Stimulated activated naive CD4-positive, alpha-beta T cell (primary cell): ENCODE data around the gene EZR.
"Not testable (repeated sequence)": the region's sequence is repeated elsewhere in the genome, so short reads cannot be mapped to it uniquely, and the experiment has no call there.

ENCODE experiments used
- DNase-seq, 6 experiments: peaks; one replicate each; lab custom pipeline; 2025; lab: John Stamatoyannopoulos, UW

EZR gene

DNA sequence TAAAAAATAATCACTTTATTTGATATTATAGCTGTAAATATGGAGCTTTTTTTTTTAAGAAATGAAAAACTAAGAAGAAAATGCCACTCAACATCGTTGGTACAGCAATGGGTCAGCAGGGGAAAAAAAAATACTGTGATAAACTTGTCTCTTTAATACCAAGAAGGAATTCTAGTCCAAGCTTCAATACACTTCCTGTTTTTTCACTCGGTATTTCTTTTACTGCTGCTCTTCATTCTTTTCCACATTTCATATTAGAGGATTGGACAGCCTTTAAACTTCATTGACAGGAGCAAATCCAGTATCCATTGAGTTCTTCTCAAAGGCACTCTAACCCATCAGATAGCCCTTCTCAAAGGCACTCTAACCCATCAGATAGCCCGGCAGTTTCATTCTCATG is 22.2 kb upstream of the EZR start:
- DNase-seq, result no peak

DNA sequence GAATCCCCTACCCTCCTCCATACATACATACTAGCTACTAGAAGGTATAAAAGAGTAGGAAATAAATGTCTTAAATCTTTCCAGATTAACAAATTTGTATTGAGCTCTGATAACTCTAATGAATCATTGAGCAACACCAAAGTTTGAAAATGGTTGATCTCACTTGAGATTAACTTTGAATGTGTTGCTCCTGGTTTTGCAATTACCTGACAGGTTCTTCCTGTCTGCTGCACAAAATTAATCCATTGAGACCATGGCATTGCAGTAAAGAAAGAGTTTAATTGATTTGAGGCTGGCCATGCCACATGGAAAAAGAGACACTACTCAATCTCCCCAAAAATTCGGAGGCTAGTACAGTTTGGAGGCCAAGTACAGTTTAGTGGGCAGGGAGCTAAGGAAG is 21.3 kb upstream of the EZR start:
- no peak for DNase-seq

DNA sequence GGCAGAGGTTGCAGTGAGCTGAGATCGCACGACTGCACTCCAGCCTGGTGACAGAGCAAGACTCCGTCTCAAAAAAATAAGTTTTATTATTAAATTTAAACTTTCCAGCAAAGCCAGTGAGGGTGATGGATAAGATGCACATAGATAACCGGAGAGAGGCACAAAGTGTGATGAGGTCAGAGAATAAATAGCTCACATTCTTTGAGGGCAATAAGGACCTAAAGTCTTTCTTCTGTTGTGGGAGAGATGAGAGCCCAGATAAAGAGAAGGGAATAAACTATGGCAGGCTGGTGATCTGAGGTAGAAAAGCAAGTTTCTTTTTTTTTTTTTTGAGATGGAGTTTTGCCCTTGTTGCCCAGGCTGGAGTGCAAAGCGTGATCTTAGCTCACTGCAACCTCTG is 20.6 kb upstream of the EZR start:
- no peak for DNase-seq

DNA sequence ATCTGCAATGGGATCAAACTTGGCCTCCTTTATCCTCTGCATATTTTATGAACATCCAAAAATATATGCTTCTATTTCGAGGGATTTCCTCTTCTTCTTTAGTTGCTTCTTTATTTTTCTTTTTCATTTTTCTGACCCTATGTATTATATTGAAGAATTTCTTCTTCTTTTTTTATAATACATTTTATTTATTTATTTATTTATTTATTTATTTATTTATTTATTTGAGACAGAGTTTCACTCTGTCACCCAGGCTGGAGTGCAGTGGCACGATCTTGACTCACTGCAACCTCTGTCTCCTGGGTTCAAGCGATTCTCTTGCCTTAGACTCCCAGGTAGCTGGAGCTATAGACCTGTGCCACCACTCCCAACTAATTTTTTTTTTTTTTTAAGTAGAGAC is 19.6 kb upstream of the EZR start:
- not testable (repeated sequence) for DNase-seq

DNA sequence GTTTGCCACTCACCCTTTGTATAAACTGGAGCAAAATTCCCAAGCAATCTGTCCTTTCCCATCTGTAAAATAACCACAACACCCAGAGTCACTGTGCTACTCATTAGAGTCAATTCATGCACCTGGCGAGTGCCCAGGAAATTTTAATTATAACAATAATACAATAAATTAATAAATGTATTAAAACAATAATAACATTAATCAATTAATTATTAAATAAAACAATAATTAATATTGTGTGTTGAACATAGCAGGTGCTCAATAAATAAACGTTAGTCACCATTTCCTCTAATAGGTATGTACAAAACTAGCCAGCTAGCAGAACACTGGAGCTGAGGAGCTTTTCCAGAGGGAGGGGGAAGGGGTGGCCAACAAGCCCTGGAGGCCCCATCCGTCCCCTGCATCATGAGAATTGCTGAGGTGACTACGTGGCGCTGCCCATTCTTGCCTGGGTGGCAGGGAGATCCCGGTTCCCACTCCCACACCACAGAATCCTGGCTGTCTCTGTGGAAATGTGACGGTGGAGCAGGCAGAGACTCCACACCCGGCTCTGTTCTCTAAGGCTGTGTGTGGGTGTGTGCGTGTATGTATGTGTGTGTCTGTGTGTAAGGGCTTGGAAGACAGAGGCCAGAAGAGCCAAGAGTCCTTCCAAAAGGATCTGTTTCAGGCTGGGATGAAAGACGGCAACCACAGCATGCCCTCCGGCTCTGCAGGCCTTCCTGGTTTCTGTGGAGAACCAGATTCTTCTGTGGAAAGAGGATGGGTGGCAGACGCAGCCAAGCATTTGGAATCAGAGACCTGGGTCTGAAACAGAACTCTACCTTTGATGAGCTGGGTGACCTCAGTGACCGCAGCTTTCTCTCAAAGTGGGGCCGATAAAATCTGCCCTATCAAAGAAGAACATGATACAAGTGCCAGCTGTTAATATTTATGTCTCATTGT is 18.8 kb upstream of the EZR start:
- no peak for DNase-seq

DNA sequence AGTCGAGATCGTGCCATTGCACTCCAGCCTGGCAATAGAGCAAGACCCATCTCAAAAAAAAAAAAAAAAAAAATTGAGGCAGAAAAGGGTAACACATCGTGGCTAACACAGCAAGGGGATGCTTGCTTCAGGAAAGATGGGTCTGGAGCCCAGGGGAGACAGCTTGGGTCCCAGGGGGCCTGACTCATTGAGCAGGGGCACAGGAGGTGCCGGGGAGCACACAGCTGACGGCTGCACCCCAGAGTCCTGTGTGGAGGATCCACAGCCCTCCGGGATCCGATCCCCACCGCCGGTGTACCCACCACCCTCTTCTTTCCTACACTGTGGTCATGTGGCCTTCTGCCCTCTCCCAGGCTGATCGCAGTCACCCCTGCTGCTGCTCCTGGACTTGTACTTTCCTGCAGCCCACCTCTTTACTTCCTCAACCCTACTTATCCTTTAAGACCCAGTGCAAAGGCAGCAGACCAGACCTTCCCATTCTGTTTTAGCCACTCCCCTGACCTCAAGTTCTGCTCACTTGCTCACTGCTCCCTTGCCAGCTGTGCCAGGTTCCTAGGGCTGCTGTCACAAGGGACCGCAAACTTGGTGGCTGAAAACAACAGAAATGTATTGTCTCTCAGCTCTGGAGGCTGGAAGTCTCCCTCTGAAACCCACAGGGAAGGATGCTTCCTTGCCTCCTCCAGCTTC is 17.6 kb upstream of the EZR start:
- DNase-seq, result no peak

DNA sequence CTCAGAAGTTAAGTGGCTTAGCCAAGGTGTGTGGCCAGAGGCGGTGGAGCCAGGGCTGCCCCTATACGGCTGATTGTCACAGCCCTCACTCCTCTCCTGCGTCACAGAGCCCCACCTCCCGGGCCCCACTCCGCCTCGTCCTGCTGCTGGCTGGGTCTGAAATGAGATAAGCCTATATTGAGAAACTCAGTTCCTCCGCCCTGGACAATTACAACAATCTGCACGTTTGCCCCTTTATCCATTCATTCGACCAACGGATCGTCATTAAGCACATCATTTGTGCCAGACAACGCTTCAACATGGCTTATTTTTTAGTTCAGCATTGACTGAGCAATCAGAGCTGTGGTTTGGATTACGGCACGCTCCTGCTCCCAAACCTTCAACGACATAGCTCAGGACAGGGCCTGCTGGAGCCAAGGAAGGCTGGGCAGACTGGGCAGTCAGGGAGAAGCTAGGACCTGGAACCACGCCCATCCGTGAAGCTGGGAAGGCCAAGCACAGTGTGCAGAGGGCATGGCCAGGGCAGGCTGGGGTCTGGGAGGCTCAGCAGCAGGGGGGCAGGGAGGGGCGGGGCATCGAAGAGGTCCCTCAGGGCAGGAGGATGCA is 16.6 kb upstream of the EZR start:
- DNase-seq, result no peak

DNA sequence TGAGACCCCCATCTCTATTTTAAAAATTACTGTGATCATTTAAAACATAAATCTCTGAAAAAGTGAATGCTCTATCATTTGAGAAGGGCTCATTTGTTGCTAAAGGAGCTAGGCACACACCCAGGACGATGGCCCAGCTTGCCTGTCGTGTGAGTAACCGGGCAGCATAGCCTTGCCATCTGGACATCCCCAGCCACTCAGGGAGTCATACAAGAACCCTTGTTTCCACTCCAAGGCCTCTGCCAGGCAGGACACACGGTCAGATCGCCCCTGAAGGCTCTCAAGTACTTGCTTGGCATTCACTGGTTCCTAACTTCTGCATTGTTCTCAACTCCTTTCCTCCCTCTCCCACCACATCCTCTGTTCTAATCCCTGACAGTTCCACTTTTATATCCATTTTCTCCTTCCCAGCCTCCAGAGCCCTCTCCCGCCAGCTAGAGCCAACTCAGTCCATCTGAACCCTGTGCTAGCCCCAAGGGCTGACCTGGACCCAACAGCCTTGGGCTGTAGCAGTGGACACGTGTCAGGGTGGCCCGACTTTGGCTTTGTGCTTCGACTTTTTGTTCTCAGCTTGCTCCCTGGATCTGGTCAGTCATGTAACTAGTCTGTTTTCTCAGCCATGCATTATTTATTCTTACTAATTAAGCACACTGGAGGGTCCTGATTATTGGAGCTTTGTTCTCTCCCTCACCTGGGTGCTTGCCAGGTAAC is 15.7 kb upstream of the EZR start:
- no peak for DNase-seq

DNA sequence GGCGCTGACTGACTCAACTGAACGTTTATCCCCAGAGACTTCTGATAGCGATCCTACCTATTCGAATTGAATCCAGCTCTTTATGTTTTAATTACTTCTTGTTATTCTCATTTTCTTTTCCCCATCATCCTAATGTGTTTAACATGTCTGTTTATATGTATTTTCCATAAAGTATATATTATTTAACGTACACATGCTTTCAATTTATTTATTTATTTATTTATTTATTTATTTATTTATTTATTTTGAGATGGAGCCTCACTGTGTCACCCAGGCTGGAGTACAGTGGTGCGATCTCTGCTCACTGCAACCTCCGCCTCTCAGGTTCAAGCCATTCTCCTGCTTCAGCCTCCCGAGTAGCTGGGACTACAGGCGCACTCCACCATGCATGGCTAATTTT is 13.6 kb upstream of the EZR start:
- not testable (repeated sequence) for DNase-seq

DNA sequence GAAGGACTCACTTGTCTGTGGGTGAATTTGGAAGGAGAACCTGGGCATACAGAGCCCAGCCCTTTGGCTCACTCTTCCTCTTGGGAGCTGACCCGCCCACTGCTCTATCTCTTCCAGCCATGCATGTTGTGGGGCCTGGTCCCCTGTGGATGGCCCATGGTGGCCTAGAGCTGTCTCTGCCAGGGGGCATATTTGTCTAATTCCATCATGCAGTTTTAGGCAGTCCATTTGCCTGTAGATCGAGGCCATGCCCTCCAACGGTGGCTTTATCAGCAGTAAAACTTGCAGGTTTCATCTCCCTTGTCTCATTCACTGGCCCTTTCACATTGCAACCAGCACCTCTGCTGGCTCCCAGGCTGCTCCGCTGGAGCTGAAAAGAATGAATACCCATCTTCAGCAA is 12.9 kb upstream of the EZR start:
- no peak for DNase-seq

DNA sequence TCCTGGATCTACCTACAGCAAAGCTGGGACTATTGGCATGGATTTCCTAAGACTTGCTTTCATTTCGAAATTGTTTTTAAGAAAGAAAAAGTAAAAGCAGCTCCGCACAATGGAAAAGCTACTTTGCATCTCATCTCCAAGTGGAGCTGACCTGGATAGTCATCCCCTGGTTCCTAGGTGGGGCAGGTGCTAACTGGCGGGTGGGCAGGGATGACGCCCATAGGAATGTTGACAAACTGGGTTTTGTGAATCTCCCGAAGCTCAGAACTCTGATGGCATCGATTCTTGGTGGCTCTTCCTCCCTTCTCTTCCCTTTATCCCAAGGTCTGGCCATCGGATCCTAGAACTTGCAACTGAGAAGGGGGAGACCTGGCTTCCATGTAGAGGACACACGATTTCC is 12.4 kb upstream of the EZR start:
- DNase-seq, result no peak

DNA sequence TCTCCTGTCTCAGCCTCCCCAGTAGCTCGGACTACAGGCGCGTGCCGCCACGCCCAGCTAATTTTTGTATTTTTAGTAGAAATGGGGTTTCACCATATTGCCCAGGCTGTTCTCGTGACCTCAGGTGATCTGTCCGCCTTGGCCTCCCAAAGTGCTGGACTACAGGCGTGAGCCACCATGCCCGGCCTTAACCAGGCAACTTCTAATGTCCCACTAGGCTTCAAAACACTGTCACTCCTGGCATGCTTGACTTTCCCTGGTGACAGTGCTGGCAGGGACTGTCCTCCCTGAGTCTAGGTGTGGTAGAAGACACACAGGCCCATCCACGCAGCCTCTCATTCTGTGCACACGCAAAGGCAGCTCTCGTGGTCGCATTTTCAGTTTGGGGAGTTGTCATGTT is 11.6 kb upstream of the EZR start:
- no peak for DNase-seq

DNA sequence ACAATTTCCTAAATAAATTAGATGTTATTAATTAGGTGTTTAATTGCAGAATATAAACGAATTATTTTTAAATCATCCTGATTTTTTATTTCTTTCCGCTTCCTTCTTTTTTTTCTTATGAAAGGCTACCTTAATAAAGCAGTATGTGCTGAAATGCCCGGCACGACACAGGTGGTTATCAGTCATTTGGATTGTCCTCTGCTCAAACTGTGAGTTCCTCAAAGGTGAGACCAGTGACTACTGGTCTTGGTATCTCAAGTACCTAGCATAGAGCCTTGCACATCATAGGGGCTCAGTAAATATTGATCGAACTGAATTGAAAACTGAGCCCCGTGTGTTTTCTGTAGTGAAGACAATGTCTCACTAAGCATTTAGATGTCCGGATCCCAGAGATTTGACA is 9.6 kb upstream of the EZR start:
- DNase-seq, result no peak

DNA sequence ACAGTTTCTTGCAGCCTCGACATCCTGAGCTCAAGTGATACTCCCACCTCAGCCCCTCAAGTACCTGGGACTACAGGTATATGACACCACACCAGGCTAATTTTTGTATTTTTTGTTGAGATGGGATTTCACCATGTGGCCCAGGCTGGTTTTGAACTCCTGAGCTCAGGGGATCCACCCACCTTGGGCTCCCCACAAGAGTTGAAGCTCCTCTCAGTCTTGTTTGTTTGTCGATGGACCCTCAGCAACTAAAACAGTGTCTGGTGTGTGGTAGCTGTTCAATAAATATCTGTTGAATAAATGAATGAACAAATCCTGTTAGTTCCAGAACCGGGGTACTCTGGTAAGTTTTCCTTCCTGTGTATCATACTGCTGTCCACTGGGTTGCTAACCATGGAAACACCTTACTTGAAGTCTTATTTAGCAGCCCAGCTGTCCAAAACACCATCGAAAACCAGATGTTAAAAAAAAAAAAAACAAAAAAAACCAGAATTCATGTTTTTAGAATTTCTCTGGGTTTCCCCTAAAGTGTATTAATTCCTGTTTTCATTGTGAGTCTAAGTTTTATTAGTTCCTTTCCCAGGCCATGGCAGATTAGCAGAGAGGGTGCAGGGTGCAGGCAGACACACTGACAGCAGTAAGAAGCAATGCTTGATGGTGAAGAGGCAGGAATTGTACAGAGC is 7.8 kb upstream of the EZR start:
- no peak for DNase-seq

DNA sequence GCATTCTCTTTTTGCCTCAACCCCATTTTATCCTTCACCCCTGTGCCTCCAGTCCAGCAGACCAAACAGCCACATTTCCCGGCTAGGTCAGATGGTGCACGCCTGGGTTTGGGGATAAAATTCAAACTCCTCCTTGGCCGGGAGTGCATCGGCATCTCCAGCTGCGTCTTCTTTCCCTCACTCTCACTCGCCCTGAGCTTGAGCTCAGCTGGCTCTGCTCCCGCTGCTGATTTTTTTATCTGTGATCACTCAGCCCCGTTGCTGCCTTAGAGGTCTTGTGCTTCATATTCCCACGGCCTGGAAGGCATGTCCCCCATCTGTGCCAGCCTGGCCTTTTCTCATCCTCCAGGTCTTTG is 6.8 kb upstream of the EZR start:
- DNase-seq, result no peak

DNA sequence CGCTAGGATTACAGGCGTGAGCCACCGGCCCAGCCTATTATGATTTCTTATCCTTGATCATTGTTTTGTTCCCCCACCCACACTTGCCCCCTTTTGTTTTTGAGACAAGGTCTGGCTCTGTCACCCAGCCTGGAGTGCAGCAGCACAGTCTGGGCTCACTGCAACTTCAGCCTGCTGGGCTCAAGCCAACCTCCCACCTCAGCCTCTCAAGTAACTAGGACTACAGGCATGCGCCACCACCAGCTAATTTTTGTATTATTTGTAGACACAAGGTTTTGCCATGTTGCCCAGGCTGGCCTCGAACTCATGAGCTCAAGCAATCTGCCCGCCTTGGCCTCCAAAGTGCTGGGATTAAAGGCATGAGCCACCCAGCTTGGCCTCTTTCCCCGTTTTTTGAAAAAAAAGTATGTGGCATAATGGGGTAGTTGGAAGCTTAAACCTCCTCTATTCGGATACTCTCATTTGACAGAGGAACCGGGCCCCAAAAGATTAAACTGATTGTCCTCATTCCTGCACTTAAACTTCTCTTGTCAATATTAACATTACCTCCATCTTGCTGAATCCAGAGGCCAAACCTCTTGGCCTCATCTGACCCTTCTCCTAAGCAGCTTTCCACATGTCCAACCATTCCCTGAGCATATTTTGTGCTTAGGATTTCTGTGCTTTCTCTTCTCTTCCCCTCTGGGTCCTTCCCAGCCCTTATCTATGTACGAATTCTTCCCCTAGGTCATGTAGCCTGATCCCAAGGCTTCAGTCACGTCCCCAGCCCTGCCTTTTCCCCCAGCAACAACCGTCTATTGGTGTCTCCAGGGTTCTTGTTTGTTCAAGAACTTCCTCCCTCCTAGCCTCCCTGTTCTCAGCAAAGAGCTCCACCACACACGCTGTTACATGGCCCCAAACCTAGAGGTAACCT is 6.1 kb upstream of the EZR start:
- DNase-seq, result no peak

DNA sequence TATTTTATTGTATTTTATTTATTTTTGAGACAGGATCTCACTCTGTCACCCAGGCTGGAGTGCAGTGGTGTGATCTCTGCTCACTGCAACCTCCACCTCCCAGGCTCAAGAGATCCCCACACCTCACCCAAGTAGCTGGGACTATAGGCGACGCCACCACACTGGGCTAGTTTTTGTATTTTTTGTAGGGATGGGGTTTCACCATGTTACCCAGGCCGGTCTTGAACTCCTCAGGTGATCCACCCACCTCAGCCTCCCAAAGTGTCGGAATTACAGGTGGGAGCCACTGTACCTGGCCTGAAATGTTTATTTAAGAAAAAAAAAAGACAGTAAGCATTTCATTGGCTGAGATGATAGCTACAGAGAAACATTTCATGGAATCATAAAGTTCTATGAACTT is 4.4 kb upstream of the EZR start:
- not testable (repeated sequence) for DNase-seq

DNA sequence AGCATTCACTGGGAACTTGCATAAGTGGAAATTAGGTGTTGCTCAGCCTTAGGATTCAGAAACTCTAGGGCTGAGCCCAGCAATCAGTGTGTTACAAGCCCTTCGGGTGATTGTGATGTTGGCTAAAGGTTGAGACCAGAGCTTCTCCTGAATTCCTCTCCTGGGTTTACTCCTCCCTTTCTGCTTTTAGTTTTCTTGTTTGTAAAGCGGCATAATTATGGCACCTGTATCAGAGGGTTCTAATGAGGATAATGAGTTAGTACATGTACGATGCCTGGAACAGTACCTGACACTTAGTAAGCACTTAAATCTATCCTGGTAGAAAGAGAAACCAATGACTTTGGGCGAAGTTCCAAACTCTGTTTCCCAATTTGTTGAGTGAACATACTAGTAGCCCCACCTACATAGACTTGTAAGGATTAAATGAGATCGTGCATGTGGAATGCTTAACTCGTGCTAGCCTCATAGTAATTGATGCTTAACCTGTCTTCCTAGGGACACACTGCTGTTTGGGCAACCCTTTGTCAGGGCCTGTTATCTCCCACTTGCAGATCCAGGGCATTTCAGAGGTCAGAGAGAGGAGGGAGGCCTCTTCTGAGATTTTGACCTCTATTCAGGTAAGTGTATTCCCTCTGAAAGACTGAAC is 932 bp upstream of the EZR start:
- DNase-seq, result peak in 2 of 6 experiments; percentile 37 to 62

DNA sequence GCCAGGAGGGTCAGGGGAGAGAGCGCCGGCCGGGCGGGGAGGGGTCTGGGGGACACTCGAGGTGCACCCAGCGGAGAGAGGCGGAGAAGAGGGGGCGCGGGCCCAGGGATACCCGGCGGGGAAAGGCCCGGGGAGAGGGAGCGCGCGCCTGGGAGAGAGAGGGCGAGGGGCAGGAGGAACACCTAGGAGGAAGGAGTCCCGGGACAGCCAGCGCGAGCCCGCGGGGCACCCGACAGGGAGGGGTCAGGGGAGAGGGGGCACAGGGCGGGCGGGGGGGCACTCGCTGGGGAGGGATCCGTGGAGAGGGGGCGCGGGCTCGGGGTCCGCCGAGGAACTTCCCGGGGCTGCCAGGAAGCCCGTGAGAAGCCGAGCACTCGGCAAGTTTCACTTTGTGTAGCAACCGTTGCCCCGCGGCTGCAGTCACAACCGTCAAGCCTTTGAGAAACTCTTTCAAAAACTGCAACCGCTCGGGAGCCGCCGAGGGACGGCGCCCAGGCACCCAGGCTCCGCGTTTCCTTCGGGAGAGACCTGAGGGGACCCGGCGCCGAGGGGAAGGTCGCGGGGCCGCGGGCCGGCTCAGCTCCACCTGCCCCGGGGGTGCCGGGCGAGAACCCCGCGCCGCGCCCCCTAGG is 471 bp downstream of the EZR start:
- DNase-seq, result peak; percentile 65 to 83 (median 68)
